Hematopoietic multipotent progenitor cell treated with erythropoietin and hydrocortisone succinate and interleukin-3 and kit ligand, for 15 days (in vitro differentiated cells): Measurements from ENCODE around the gene P2RX7.
"Not testable (repeated sequence)": the region's sequence is repeated elsewhere in the genome, so short reads cannot be mapped to it uniquely, and the experiment has no call there.

Experiments used
- DNase-seq: peaks from one replicate; pipeline ENCODE4 v3.0.0-alpha.2; 2015; ENCODE audit warnings: low spot score

Gene P2RX7

DNA sequence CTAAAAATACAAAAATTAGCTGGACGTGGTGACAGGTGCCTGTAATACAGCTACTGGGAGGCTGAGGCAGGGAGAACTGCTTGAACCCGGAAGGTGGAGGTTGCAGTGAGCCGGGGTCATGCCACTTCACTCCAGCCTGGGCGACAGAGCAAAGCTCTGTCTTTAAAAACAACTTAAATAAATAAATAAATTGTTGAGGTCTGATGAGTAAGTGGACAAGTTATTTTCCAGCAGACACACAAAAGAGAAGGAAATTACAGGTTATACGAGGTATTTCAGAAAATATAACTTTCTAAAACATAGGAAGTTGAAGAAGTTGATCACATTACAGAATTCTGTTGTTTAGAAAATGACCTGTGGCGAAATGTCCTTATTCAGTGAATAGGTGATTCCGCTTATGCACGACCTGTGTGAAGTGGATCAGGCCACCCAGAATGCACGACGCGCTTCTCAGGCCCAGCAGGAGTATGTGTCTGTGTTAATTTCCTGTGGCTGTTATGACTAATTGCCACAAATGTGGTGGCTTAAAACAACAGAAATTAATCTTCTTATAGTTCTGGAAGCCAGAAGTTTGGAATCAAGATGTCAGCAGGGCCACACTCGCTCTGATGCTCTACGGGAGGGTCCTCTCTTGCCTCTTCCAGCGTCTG, 38.1 kb downstream of the P2RX7 start:
- no peak for DNase-seq

DNA sequence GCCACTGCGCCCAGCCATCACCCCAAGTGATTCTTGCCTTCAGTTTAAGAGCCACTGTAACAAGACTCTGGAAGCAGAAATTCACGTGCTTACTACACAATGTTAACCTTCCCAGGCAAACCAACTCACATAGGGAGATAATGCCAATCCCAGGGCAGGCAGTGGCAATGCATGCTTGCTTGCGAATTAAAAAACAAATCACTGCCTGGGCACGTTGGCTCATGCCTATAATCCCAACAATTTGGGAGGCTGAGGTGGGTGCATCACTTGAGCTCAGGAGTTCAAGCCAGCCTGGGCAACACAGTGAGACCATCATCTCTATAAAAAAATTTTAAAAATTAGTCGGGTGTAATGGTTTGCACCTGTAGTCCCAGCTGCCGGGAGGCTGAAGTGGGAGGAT, 39.5 kb downstream of the P2RX7 start:
- DNase-seq, result no peak

GRCh38 chr12:121175383-121176119, 42.9 kb downstream of the P2RX7 start:
- DNase-seq, result no peak

DNA sequence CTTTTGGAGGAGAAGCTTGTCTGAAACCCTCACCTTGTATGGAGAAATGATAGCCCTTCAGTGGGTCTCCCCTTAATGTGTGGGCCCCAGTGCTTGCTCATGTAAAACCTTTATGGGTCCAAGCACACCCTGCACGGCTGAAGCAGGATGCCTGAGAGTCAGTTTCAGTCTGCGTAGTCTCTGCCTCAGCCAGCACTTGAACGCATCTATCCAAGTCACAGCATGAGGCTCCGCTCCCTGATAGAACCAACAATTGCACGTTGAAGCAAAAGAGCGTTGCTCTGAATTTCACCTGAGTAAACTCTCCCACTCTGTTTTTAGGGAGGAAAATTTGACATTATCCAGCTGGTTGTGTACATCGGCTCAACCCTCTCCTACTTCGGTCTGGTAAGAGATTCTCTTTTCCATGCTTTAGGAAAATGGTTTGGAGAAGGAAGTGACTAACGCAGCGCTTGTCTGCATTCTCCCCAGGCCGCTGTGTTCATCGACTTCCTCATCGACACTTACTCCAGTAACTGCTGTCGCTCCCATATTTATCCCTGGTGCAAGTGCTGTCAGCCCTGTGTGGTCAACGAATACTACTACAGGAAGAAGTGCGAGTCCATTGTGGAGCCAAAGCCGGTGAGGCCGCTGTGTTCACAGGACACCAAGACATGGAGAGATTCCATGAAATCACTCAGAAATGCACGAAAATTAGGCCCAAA, 44.3 kb downstream of the P2RX7 start:
- no peak for DNase-seq

DNA sequence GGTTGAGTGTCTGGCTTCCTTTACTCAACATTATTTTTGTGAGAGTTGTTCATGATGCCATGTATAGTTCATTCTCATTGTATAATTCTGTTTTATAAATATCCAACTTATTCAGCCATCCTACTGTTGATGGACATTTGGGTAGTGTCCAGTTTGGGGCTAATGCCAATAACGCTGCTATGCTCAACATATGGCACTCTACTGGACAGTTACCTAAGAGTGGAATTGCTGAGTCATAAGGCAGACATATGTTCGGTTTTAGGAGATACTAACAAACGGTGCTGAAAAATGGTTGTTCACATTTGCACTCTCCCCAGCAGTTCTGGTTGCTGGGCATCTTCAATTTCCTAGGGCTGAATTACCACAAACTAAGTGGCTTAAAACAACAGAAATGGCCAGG, 48.5 kb downstream of the P2RX7 start:
- no peak for DNase-seq

- DNase-seq, result no peak
Observed at GRCh38 chr12:121182222-121182893, 49.7 kb downstream of the P2RX7 start.

DNA sequence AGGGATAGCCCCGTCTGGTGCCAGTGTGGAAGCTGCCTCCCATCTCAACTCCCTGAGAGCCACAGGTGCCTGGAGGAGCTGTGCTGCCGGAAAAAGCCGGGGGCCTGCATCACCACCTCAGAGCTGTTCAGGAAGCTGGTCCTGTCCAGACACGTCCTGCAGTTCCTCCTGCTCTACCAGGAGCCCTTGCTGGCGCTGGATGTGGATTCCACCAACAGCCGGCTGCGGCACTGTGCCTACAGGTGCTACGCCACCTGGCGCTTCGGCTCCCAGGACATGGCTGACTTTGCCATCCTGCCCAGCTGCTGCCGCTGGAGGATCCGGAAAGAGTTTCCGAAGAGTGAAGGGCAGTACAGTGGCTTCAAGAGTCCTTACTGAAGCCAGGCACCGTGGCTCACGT, 51.7 kb downstream of the P2RX7 start:
- DNase-seq, result no peak

GRCh38 chr12:121184984-121185889, 52.6 kb downstream of the P2RX7 start:
- no peak for DNase-seq

DNA sequence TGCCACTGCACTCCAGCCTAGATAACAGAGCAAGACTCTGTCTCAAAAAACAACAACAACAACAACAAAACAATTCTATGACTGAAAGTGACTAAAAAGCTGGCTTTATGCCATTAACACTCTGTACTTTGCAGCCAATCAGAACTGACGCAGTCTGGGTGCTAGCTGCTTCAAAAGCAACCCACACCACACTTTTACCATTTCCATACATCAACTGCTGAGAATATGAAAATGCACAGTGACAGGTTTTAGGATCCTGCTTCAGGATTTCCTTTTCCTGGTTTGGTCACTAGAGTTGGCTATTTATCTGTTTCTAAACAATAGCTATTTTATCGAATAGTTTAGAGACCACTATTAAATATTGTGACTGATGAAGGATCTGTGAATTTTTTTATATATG, 54.1 kb downstream of the P2RX7 start:
- DNase-seq, result no peak

DNA sequence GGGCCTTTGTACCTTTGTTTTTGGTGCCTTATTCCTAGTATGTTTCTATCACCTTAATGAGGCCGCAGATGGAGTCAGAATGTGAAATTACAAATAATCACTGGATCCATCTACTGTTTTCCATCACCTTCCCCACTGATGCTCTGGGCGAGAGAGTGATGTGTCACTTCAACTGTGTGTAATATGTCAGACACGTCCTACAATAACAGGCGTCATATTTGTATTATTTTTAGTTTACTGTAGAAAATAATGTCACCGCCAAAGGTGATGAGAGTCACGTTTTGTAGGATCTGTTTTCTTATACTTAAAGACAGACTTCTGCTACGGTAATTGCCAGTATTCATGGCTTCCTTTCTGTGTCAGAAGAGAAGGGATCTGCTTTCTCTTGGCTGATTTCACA, 54.8 kb downstream of the P2RX7 start:
- no peak for DNase-seq

DNA sequence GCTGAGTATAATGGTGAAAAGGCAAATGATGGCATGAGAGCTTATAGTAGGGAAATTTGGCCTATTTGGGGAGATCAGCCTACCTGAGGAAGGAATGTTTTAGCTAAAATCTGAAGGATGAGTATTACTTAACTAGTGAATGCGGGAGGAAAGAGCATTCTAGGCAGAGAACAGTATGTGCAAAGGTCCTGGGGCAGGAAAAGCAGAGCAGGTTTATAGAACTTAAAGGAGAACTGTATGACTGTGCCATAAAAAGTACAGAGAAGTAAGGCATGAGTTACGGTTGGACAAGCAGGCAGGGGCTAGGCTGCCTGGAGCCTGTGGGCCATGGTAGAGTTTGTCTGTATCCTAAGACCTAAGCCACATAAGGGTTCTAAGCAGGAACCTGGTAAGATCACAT, 55.6 kb downstream of the P2RX7 start:
- DNase-seq, result no peak

GRCh38 chr12:121189131-121189530, 56.5 kb downstream of the P2RX7 start:
- DNase-seq, result no peak

GRCh38 chr12:121189619-121190155, 57.0 kb downstream of the P2RX7 start:
- peak; percentile 72 for DNase-seq

DNA sequence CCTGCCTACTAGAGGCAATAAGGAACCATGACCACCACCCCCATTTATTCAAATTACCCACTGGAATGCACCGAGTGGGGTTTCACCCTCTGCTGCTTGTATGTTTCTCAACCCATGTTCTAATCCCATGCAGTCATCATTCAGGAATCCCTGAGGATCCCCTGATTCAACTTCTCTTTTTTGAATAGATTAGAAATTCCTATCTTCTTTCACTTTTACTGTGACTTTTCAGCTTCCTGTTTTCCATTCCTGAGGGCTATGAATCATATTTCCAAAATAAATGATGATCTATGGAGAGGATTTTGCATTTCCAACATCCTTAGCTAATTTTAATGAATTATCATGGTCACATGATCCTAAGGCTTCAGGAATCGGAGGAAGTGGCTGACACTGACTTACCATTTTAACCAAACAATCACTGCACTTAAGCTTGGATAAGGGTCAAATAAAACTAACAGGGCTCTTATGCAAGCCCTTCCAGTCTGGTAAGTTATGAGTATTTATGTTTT, 57.9 kb downstream of the P2RX7 start:
- DNase-seq, result no peak

GRCh38 chr12:121191151-121191550, 58.5 kb downstream of the P2RX7 start:
- DNase-seq, result no peak

GRCh38 chr12:121196902-121197301, 64.2 kb downstream of the P2RX7 start:
- DNase-seq, result no peak

DNA sequence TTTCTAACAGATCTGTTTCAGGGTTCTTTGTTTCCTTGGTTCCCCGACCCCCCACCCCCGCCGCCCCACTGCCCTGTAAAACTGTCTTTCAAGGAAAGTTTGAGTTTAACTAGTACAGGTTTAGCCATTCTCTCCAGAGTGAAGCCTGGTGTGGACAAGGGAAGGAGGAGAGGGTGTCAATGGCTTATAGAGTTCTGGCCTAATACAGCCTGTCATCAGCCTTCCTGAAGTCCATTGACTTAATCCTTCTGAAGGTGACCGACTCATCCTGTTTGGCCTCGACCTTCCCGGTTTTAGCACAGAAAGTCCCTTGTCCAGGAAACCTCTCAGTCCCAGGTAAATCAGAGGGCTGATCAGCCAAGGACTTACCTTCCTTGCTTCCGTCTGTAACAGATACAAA, 66.3 kb downstream of the P2RX7 start:
- no peak for DNase-seq

DNA sequence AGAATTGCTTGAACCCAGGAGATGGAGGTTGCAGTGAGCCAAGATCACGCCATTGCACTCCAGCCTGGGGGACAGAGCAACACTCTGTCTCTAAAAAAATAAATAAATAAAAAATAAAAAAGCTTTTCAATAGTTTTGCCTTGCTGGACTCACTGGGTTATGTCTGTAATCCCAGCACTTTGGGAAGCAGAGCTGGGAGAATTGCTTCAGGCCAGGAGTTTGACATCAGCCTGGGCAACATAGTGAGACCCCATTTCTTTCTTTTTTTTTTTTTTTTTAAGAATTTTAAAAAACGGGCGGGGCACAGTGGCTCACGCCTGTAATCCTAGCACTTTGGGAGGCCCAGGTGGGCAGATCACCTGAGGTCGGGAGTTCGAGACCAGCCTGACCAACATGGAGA, 68.5 kb downstream of the P2RX7 start:
- not testable (repeated sequence) for DNase-seq

DNA sequence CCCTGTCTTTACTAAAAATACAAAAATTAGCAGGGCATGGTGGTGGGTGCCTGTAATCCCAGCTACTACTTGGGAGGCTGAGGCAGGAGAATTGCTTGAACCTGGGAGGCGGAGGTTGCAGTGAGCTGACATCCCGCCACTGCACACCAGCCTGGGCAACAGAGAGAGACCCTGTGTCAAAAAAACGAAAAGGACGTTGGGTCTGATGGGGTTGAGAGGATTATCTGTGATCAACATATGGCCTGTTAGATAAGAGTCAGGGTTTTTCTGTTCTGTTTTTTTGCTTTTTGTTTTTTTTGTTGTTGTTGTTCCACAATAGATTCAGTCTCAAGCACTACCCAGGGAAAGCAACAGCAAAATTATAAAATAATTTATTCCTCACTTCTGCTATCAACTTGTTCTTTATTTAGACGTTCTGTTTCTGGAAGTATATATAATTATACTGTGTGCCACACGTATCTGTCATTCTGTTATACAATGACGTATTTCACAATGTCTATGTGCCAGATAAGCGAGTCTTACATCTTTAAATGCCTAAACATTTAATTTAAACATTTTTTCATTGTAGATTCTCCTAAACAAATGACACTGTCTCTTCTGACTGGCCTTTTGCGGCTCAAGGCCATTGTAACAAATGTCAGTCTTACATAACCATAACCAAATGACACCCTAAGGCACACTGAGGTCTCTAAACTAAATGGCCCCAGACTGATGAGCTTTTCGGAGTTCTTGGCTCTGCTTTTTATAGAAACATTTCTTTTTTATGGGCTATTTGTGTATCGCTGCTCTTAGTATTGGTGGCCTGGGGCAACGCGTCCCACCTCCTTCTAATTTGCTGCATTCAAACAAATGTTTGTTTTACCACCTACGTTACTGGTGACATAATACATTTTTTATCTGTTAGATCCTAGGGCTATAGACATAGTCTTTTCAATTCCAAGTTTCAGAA, 70.0 kb downstream of the P2RX7 start:
- DNase-seq, result peak; percentile 17

DNA sequence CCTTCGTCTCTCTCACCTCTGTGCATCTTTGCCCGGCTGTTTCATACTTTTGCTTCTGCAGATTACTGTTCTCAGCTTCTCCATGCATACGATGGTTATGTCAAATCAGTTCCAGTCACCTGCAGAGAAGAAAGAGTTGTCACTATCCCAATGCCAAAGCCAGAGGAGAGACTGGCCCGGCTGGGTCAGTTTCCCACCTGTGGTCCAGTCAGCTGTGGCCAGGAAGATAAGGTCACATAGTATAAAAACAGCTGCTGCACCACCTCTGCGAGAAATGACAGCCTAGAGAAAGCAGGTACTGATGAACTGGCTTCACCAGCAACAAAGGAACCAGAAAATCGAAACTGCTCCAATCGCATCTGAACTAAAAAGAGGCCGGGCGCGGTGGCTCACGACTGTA, 70.8 kb downstream of the P2RX7 start:
- DNase-seq, result no peak
